NCI-H1436 treated with DMSO at 0.1 percent for 48 hours (cell line): ENCODE measurements around the gene KLF2.

Source experiments
- DNase-seq: peaks from one replicate; lab custom pipeline; 2025; lab: John Stamatoyannopoulos, UW

The KLF2 gene

GRCh38 chr19:16365300-16365996 is 40.8 kb downstream of the KLF2 start:
- DNase-seq, result no peak

GRCh38 chr19:16366056-16366432 is 41.4 kb downstream of the KLF2 start:
- DNase-seq, result no peak

GRCh38 chr19:16366433-16367260 is 42.0 kb downstream of the KLF2 start:
- no peak for DNase-seq

- DNase-seq, result no peak
Observed at GRCh38 chr19:16367261-16367683, 42.6 kb downstream of the KLF2 start.

- no peak for DNase-seq
Observed at GRCh38 chr19:16368385-16369305, 44.0 kb downstream of the KLF2 start.

GRCh38 chr19:16369306-16369663 is 44.7 kb downstream of the KLF2 start:
- no peak for DNase-seq

GRCh38 chr19:16369664-16370576 is 45.3 kb downstream of the KLF2 start:
- no peak for DNase-seq

GRCh38 chr19:16370641-16371391 is 46.2 kb downstream of the KLF2 start:
- DNase-seq, result no peak

- no peak for DNase-seq
Observed at GRCh38 chr19:16371540-16371986, 46.9 kb downstream of the KLF2 start.

- DNase-seq, result no peak
Observed at GRCh38 chr19:16372065-16372915, 47.7 kb downstream of the KLF2 start.

GRCh38 chr19:16373079-16373478 is 48.5 kb downstream of the KLF2 start:
- DNase-seq, result no peak

- no peak for DNase-seq
Observed at GRCh38 chr19:16373532-16373931, 48.9 kb downstream of the KLF2 start.

GRCh38 chr19:16373989-16374388 is 49.4 kb downstream of the KLF2 start:
- DNase-seq, result no peak

GRCh38 chr19:16374436-16374835 is 49.8 kb downstream of the KLF2 start:
- DNase-seq, result no peak

- DNase-seq, result no peak
Observed at GRCh38 chr19:16375157-16375935, 50.7 kb downstream of the KLF2 start.

- DNase-seq, result no peak
Observed at GRCh38 chr19:16375936-16376185, 51.2 kb downstream of the KLF2 start.

GRCh38 chr19:16376241-16376640 is 51.6 kb downstream of the KLF2 start:
- no peak for DNase-seq

GRCh38 chr19:16376649-16377048 is 52.0 kb downstream of the KLF2 start:
- no peak for DNase-seq

GRCh38 chr19:16377521-16377920 is 52.9 kb downstream of the KLF2 start:
- DNase-seq, result no peak
